ENCODE measurements around the gene SLC5A12.
"Not testable (repeated sequence)": the region's sequence is repeated elsewhere in the genome, so short reads cannot be mapped to it uniquely, and the experiment has no call there.

Gene SLC5A12

DNA sequence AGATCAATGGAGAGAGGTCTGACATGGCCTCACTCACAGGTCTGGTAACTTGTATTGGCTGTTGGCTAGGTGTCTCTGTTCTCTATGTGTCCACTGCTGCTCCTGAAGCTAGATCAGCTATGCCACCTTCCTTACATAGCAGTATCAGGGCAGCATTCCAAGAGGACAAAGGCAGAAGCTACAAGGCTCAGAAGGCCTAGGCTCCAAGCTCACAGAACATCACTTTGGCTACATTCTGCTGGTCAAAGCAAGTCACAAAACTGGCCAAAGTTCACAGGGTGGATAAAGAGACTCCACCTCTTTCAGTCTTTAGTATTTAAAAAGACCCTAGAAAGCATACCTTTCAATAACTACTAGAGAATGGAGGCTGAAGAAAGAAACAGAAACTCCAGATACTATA lies 4.1 kb downstream of the SLC5A12 start:
- no peak for DNase-seq

DNA sequence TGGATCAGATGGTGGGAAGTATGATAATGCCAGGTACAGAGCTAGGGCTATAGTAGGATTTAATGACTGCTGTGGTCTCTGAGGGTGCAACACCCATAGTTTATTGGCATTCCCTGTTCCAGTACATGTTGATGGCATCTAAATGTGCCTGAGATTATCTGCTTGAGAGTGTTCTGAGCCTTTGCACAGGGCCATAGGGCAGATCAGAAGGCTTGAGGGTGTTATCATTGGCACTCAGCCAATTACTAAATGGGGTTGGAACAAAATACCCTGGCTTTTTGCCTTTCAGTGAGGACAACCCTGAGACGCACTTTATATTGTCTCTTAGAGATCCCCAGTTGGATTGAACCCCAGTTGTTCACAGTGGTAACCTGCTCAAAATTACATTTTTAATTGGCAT lies 6.7 kb downstream of the SLC5A12 start:
- DNase-seq: no peak

DNA sequence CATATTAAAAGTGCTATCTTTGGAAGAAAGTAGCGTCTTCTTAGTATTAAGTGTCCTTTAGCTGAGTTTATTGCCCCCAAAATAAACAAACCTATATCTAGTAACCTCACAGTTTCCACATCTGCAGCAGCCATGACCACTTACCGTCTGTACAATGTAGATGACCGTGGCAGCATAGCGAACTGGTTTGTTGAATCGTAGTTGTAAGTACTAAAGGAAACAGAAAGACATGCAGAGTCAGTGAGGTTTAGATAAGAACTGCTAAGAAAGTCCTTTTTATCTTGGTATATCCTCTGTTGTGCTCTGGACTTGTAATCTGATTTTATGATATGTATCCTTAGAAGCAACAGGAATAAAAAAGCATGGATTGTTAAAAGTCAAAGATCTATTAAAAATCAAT lies 9.4 kb downstream of the SLC5A12 start:
- no peak for DNase-seq

DNA sequence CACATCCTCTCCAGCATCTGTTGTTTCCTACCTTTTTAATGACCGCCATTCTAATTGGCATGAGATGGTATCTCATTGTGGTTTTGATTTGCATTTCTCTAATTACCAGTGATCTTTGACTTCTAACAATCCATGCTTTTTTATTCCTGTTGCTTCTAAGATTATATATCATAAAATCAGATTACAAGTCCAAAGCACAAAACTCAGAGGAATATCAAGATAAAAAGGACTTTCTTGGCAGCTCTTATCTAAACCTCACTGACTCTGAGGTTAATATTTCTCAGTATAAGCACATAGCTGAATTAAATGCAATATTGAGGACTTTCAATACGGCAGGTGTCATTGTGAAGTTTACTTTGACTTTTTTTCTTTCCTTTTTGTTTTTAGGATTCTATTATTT lies 11.4 kb downstream of the SLC5A12 start:
- DNase-seq: no peak

DNA sequence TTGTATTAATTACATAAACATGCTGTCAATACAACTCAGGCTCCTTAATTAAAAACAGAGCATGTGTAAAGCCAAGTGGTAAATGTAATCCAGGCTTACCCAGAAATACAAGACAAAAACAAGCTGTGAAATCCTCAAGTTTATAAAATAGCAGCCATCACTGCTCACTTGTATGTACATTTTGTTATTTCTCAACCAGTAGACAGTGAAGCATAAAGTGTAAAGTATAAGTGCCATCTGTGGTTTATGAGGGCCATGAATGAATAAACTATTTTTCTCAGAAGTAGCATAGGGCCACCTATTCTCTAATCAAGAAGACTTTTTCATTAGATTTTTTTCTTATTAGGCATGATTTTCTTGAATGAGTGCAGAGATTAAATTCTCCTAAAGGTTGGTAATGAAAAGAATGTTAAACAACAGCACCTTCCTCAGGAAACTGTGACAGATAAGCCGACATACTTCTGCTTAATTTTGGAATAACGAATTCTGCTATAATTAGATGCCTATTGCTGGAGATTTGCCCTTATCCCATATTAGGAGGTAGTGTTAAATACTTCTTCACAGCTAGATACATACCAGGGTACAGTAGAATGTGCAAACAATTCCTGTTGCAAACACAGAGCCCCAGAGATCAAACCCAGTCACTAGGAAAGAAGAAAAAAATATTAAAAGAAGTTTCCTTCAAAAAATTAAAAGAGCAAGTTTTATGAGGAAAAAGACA lies 13.0 kb downstream of the SLC5A12 start:
- no peak for DNase-seq

DNA sequence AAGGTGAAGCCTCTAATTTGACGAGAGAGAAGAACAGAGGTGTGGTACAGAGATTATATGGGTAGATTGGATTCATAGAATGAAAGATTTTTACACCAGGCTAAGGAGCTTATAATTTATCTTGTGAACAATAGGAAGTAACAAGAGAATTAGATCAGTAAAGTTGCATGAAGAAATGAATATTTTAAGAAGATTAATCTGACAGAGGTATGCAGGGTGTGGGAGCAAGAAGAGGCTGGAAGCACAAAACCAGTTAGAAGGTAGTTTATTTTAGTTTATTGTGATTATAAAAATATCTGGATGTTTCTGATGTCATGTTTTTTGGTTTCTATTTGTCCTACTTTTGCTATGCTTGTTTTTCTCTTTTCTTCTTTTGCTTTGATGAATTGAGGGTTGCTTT lies 15.7 kb downstream of the SLC5A12 start:
- no peak for DNase-seq

DNA sequence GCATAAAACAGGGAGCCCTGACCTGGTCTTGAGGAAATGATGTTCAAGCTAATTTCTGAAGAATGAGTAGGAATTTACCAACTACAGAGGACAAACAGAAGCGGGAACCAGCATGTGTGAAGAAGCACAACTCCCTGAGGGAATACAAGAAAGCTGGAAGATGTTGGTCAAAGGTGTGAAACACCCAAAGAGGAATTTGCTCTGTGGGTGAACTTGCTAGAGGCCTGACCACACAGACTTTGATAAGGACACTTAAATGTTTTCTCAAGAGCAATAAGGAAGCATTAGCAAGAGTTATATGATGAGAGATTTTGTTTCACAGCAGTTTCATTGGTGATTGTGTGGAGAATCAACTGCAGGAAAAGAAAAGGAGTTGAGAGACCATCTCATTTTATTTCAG lies 17.6 kb downstream of the SLC5A12 start:
- DNase-seq: no peak

DNA sequence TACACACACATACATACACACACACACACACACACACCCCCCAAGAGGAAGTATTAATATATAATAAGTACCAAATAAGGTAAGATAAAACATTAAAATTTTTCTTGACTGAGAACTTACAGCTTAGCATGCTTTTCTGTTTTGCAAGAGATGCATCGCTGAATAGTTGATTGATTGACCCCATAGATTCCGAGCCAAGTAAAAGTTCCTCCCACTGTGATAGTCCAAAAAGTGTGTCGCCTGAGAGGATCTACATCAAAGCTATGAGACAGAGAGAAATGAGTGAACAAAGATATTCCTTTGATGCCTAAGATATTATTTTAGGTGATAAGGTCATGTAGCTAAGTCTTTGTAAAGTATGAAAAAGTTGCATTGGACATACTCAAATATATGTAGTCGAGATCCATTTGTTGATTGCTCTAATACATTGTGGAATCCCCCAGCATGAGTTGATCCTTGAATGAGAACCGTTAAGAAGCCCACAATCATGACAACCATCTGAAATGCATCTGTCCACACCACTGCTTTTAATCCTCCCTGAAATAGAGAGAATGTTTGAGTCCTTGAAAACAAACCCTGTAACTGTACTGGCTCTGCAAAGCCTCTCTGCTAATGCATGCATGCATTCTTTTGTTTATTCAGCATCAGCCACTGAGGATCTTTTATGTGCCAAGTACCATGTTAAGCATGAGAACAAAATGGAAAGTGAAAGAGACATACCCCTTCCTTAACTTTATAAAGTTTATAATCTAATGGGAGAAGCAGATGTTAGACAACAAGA lies 18.3 kb downstream of the SLC5A12 start:
- DNase-seq: no peak

DNA sequence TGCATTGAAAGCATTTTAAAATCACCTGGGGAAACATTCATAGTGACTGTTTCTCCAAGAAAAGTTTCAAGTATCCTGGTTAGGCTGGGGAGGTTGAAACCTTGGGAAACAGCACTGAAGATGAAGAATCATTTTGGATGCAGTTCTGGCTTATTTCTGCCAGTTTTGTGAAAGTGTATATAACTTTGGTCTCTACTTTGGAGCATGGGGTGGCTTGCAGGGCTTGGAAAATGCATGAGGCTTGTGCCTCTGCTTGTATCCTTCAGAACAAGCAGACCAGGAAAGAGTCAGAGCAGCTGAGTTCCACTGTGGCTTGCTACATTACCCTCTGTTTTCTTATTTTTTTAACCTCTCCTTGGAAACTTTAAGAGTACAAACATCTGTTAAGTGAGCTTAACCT lies 19.5 kb downstream of the SLC5A12 start:
- DNase-seq: no peak

DNA sequence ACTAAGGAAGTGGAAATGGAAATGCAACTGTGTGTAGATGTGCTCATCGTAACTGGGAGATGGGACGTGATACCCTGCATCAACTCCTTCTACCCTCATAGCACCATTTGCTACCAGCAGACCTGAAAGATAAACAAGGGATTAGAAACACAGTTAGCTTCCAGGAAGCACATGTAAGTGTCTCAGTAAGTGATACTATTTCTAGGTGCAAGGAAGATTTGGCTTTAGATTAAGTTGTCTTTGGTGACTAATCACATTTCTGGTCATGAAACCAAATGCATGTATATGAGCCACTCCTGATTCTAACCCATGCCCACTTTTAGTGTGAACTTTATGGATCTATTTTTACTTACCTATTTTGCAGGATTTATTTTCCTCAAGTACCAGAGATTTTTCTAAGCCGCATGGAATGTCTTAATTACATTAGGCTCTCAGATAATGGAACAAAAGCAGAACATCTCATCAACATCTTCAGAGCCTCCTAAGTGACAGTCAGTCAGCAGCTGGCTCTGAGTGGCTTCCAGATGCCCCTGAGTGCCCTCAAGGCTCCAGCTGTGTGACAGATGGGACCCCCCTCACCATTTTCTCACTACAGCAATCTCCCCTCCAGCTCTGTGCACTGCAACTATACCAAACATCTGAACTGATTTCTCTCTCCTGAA lies 21.2 kb downstream of the SLC5A12 start:
- DNase-seq: no peak

DNA sequence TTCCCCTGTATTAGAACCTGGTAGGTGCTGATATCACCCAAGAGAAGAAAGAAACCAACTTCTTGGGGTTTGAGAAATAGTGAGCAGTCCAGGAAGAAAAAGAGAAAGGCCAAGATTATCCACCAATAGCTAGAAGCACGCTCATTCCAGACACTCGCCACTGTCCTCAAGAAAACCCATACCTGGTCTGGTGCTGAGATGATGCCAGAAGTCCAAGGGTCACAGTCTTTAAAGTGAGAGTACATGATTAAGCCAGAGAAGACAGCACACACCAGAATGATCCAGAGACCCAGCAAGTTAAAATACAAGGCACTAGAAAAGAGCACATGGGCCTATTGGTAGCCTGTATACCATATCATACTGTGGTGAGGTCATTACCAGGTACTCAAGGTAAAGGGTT lies 23.6 kb downstream of the SLC5A12 start:
- DNase-seq: no peak

DNA sequence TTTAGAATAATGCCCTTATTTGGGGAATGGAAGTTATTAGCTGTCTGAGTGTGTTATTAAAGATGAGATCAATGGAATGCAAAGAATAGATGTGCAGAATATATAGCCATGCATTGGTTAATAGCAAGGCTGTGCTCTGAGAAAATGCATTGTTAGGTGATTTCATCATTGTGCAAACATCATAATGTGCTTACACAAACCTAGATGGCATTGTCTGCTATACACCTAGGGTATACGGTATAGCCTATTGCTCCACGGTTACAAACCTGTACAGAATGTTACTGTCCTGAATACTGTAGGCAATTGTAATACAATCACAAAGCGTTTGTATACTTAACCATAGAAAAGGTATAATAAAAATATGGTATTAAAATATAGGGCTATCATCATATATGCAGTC lies 25.5 kb downstream of the SLC5A12 start:
- DNase-seq: no peak

DNA sequence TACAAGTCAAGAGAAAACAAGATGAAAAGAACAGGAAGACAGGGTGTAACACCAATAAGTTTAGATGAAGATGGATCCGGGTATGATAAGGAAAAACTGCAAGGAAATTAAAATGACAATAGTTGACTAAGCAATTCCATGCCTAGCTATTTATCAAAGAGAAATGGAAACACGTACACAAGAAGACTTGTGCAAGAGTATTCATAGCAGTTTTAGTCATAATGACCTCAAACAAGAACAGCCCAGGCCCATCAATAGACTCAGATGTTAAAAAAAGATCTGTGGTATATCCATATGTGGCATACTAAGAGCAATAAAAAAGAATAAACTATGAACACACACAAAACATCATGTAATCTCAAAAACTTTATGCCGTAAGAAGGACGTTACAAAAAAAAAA lies 33.2 kb downstream of the SLC5A12 start:
- DNase-seq: no peak

DNA sequence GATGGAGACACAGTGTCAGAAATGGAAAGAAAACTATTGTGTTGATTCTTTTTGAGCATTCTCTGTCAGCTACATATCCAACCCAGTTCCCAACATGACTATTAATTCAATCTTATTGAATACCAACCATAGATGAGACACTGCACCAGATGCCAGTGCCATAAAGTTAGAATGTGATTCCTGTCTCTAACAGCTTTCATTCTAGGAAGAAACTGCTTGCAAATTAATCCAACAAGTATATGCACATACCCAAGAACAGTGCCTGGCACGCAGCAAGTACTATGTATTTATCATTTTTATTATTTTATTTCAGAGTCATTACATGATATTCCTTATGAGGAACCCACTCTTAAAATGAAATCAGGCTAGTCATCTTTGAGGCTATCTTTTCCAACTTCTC lies 34.5 kb downstream of the SLC5A12 start:
- DNase-seq: no peak

DNA sequence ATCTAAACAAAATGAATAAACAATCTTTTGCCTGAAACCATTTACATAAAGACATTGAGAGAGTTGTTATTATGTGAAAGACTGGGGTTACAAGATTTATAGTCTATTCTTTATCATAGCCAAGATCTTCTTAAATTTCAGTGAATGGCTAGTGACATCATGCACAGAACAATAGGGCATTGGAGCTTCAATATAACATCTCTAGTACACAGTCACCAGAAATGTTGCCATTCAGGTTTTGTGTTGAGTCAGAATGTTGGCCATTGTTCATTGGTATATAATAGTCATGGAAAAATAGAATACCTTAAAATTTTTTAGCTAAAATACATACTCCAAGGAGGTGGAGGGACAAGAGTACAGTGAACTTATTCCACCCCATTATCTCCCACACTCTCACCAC lies 44.3 kb downstream of the SLC5A12 start:
- no peak for DNase-seq

DNA sequence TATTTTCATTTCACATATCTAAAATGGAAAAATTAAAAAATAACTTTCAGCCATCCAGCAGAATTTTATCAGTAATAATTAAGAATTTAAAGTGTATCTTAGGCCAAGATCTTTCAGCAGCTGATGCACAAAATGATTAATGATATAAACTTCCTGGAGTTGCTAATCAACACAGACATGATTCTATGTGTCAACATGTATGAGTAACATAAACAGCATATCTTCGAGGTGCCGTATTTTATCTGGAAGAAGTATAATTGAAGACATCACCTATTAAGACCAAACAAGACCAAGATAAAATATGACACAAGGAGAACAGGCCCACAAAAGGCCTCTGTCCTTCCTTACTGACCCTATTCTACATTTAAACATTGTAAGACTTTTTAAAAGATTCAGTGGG lies 45.2 kb downstream of the SLC5A12 start:
- DNase-seq: no peak

DNA sequence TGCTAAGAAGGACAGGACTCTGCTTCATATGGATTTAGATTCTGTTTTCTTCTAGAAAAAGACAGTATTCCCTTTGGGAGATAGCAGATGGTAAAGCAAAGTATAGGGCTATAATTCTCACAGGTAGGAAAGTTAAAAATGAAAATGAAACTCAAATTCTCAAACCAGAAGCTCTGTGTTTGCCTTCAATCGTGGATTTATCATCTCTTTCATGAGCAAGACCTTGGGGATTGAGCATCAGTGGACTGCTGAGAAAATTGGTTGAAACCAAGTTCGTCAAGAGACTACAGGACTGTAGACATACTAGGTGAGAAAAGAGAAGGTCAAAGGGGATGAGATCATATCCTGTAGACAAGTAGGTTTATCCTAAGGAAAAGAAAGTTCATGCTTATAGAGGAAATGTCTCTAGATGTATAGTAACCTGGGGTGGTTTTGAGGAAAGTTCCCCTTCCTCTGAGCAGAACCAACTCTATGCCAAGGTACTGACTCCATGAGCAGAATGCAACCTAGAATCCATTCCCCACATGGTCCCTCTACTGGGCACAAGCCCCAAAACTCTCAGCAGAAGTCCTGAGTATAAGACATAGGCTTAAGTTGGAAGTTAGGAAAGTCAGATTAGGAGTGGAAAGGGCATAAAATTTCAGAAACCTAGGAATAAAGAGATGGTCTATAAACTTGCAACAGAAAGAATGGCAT lies 46.5 kb downstream of the SLC5A12 start:
- no peak for DNase-seq

DNA sequence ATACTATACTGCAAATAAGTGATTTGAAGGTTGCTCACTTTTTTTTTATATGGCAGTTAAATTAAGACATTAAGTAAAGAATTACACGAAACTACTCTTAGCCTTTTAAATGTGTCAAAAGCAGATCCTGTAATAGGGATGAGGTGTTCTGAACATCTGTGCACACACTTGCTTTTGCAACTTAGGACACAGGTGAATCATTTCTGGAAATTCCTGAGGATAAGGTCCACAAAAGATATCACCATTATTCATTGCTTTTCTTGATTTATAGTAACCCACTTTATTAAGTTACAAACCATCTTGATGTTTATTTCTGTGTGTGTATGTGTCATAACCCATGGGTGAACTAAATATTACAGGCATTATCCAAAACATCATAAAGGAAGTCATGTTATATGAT lies 55.9 kb downstream of the SLC5A12 start:
- no peak for DNase-seq

DNA sequence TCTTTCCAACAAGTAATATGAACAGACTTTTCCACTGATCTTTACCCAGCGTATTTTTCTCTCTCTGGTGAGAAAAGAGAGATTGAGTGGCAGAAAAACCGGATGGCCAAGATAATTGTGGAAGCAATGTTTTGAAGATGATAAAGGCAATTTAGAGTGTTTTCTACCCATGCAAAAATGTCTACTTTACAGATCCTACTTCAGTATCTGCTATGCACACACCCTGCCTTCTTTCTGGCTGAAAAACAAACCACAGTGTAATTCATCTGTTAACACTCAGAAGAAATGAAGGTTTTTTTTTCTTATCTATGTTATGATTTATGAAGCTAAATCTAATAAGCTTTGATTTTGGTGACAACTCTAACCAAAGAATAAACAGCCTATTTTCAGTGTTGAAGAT lies 56.8 kb downstream of the SLC5A12 start:
- DNase-seq: no peak

DNA sequence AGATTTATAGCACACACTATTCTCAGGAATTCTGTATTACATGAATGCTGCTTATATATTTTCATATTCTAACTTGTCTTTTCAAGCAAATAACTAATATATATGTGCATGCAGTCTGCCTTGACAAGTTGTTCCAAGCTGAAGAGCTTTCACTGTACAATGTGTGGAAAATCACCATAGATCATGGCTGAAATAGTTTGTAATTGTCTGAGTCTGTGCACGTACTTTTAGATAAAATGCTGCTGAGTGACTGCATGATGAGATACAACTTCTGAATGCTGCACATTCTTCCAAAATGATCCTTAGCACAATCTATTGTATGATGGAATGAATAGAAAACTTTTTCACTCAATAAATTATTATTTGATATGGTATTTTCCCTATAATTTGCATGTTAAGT lies 58.9 kb downstream of the SLC5A12 start:
- no peak for DNase-seq

DNA sequence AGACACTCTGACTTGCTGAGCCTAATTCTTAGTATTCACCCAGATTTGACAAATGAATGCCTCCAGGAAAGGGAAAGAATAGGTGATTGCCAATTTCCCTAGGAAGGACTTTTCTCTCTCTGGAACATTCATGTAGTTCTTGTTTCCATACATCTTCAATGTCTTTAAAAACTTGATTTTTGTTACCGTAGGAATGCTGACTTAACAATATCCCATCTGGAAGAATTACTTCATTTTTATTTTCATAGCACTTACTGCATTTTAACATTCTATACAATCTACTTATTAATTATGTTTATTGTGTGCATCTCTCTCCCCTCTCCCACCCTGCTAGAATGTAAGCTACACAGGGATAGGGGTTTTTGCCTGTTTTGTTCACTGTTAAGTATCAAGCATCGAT lies 66.6 kb downstream of the SLC5A12 start:
- no peak for DNase-seq

DNA sequence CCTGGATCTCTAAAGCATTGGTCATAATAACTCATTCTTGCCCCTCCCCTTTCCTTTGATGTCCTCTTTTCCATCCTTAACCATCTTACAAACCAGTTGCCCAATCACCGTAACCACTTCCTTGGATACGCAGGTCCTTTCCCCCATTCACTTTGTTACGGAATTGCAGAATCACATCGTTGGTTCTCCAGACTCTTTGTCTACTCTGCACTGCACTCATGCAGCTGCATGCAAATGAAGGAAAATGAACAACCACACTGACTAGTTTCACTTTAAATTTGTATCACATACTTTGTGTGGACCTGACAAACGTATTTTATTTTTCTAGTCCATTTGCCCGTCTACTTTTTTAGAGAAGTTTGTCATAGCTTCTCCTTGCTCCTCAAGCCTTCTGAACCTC lies 69.9 kb downstream of the SLC5A12 start:
- no peak for DNase-seq

DNA sequence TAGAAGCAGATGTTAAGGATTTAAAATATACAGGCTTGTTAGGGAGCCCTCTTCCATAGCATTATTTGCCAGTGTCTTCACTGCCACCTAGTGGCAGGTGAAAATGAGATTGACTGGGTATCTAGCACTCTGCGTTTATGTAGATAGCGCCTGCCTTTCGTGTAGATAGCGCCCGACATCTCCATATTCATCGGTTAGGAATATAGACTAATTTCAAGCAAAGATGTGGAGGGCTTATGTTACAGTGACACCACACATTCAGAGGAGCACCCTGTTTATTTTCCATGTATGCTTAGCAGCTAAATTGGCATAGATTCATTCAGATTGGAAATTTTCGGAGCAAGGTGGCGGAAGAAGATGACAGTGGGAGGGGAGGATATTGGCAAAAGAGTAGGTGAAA lies 72.0 kb downstream of the SLC5A12 start:
- DNase-seq: no peak

DNA sequence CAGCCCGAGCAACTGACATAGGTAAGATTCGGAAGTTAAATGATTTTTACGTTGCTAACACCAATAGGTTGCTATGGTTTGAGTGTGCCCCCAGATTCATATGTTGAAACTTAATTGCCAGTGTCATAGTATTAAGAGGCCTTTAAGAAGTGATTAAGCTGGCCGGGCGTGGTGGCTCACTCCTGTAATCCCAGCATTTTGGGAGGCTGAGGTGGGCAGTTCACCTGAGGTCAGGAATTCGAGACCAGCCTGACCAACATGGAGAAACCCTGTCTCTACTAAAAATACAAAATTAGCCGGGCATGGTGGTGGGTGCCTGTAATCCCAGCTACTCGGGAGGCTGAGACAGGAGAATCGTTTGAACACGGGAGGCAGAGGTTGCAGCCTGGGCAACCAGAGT lies 78.5 kb downstream of the SLC5A12 start:
- DNase-seq: not testable (repeated sequence)

Measured in activated T-cell treated with anti-CD3 and anti-CD28 coated beads for 4 hours (primary cell).